GM21526 (cell line): ENCODE data around the gene PLPPR3.

Experiments
- ATAC-seq: cut with Tn5 transposase; IDR thresholded peaks from one replicate; pipeline ENCODE4 v1.9.1; 2021; ENCODE audit warnings: moderate library complexity; ENCODE audit not compliant: unreplicated experiment, low FRiP score

The PLPPR3 gene

DNA sequence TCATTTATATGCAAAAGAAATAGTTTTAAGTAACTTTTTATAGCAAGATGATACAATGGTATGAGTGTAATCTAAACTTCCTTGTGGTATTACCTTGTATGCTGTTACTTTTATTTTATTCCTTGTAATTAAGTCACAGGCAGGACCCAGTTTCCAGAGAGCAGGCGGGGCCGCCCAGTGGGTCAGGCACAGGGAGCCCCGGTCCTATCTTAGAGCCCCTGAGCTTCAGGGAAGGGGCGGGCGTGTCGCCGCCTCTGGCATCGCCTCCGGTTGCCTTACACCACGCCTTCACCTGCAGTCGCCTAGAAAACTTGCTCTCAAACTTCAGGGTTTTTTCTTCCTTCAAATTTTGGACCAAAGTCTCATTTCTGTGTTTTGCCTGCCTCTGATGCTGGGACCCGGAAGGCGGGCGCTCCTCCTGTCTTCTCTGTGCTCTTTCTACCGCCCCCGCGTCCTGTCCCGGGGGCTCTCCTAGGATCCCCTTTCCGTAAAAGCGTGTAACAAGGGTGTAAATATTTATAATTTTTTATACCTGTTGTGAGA, 10.2 kb downstream of the PLPPR3 start:
- no peak for ATAC-seq

DNA sequence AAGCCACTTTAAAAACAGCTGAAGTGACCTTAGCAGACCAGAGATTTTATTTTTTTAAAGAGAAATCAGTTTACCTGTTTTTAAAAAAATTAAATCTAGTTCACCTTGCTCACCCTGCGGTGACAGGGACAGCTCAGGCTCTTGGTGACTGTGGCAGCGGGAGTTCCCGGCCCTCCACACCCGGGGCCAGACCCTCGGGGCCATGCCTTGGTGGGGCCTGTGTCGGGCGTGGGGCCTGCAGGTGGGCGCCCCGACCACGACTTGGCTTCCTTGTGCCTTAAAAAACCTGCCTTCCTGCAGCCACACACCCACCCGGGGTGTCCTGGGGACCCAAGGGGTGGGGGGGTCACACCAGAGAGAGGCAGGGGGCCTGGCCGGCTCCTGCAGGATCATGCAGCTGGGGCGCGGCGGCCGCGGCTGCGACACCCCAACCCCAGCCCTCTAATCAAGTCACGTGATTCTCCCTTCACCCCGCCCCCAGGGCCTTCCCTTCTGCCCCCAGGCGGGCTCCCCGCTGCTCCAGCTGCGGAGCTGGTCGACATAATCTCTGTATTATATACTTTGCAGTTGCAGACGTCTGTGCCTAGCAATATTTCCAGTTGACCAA, 10.8 kb downstream of the PLPPR3 start:
- ATAC-seq: no peak

DNA sequence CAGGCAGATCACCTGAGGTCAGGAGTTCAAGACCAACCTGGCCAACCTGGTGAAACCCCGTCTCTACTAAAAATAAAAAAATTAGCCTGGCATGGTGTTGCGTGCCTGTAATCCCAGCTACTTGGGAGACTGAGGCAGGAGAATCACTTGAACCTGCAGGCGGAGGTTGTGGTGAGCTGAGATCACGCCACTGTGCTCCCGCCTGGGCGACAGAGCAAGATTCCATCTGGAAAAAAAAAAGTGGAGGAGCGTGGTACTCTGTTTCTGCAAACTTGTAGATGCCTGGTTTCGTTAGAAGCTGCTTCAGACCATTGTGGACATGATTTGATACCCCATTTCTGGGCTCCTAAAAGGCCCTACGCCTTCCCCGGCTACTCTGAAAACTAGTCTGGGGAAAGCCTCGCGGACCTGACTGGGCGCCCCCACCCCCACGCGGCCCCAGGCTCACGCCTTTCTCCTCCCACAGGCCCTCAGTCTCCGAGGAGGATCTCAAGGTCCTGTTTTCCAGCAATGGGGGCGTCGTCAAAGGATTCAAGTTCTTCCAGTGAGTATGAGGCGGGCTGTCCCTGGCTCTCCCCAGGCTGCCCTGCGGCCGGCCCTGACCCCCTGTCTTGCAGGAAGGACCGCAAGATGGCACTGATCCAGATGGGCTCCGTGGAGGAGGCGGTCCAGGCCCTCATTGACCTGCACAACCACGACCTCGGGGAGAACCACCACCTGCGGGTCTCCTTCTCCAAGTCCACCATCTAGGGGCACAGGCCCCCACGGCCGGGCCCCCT, 11.5 kb downstream of the PLPPR3 start:
- ATAC-seq: no peak

DNA sequence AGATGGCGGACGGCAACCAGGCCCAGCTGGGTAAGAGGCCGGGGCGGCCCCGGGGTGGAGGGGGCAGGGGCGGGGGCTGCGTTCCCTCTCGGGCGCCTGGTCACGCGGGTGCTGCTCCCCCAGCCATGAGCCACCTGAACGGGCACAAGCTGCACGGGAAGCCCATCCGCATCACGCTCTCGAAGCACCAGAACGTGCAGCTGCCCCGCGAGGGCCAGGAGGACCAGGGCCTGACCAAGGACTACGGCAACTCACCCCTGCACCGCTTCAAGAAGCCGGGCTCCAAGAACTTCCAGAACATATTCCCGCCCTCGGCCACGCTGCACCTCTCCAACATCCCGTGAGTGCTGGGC, 13.4 kb downstream of the PLPPR3 start:
- no peak for ATAC-seq

DNA sequence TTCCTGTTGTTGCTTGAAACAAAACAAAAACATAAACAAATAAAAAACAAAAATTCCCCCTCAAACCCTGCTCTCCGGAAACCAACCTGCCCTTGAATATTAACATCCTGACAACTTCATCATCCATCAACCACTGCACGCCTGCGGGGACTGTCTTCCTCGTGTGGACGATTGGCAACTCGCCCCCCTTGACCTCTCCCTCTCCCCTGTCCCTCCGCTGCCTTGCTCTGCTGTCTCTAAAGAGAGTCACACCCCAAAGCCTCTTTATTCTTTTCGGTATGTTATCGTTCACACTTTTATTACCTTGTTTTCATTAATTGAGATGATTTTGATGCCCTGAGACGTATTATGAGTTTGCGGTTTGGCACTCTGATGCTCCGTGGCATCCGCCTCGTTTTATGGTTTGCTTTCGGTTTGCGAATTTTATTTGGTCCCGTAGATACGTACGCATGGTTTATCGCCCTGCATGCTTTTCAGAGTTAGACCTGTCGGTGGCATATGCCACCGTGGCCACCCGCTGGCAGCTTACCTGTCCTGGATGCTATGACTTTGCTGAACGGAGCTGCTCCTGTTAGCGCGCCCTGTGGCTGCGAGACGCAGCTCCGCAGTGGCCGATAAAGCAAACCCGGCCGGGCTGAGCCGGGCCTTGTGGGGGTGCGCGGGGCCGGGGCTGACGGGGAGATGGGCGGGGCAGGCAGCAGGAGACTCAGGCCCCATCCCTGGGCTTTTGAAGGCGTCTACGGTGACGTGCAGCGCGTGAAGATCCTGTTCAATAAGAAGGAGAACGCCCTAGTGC, 13.9 kb downstream of the PLPPR3 start:
- ATAC-seq: no peak

DNA sequence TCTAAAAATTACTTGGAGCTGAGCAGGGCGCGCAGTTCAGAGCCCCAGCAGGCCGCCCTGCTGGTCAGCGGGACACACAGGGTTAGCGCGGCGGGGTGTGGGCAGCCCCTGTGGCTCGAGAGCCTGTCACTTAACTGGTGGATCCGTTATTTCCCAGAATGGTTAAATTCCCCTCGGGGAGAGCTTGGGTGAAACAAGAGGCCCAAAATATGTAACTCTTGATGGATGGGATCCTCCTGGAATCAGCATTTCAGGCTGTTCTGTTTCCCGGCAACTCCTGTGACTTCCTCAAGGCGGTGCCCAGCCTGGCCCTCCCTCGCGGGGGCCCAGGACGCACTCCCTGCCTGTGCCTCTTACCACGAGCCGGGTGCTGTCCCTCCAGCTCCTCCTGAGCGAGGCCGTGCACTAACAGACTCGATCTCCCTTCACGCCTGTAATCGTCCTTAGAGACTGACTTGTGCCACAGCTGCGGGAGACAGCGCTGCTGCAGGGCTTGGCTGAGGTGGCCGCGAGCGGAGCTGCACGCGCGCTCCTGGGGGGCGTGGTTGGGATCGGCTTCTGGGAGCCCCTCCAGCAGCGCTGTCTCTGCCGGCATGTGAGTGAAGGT, 14.8 kb downstream of the PLPPR3 start:
- no peak for ATAC-seq

DNA sequence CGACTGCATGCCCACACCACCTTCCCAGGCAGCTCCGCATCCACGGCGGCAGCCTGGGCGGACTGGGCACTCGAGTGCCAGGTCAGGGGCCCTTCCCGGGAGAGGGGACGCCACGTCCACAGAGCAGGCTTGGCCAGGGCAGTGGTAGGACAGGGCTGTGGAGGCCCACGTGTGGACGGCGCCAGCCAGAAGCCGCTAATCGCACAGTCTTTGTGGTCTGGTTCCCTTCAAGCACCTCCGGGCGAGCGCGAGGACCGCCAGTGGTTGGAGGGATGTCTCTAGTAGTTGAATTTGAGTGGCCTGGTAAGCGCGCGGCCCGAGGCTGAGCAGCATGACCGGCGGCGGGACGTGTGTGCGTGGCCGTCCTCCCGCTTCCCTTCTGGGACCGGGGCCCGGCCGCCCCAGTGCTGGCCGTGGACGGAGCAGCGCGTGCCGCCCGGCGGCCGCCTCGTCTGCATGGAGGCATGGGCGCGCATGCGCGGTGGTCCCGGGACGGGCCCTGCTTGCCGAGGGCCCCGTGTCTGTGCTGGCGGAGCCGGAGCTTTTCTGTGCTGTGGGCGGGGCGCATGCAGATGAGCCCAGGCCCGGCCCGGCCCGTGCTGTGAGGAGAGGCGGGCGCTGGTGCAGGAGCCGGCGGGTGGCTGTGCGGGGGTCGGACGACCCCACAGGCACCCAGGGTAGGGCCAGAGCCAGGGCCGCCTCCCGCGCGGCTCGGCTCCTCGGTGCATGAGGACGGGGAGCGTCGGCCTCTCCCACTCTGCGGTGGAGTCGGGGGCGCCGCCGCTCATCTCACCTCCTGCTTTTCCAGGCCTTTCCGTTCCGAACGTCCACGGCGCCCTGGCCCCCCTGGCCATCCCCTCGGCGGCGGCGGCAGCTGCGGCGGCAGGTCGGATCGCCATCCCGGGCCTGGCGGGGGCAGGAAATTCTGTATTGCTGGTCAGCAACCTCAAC, 15.9 kb downstream of the PLPPR3 start:
- no peak for ATAC-seq

DNA sequence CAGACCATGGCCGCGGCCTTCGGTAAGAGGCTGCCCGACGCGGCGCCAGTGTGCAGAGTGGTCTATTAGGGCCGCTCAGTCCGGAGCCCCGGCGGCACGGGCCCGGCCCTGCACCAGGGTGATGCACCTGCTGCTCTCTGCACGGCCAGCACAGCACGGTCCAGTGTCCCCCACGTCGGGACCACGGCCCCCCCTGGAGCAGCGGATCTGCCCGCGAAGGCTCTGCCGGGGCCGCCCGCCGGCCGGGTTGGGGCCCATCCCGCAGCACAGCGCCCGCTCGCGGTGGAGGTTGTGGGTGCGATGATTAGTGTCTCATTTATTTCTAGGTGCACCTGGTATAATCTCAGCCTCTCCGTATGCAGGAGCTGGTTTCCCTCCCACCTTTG, 16.6 kb downstream of the PLPPR3 start:
- ATAC-seq: no peak

DNA sequence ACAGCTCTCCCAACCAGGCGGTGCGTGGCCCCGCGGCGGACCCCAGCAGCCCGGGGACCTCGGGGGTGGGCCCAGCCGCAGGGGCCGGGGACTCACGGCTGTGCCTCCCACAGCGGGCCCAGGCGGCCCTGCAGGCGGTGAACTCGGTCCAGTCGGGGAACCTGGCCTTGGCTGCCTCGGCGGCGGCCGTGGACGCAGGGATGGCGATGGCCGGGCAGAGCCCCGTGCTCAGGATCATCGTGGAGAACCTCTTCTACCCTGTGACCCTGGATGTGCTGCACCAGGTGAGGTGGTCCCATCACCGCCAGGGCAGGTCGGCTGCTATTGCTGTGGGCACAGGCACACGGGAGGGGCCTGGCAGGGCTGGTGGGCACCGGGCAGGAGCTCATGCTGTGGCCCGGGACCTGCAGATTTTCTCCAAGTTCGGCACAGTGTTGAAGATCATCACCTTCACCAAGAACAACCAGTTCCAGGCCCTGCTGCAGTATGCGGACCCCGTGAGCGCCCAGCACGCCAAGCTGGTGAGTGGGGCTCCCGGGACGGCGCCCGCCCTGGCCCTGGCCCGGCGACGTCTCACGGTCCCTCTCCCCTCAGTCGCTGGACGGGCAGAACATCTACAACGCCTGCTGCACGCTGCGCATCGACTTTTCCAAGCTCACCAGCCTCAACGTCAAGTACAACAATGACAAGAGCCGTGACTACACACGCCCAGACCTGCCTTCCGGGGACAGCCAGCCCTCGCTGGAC, 17.2 kb downstream of the PLPPR3 start:
- no peak for ATAC-seq

DNA sequence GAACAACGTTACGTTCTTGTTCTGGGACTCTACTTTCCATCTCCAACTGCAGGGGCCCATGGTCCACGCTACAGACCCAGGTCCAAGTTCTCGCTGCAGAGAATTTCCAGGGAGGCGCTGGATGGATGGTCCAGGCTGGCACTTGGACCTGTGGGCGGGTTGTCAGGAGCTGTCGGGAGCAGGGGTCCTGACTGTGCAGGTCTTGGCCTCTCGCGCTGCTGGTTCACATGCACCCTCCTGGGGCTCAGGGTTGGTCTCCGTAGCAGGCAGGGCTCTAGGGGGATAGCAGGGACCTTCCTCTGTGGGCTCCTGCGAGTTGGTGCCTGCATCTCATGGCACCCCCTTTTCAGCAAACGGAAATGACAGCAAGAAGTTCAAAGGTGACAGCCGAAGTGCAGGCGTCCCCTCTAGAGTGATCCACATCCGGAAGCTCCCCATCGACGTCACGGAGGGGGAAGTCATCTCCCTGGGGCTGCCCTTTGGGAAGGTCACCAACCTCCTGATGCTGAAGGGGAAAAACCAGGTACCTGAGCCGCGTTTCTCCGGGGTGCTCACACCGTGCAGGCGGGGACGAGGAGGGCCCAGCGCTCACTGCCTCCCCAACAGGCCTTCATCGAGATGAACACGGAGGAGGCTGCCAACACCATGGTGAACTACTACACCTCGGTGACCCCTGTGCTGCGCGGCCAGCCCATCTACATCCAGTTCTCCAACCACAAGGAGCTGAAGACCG, 17.9 kb downstream of the PLPPR3 start:
- ATAC-seq: no peak

DNA sequence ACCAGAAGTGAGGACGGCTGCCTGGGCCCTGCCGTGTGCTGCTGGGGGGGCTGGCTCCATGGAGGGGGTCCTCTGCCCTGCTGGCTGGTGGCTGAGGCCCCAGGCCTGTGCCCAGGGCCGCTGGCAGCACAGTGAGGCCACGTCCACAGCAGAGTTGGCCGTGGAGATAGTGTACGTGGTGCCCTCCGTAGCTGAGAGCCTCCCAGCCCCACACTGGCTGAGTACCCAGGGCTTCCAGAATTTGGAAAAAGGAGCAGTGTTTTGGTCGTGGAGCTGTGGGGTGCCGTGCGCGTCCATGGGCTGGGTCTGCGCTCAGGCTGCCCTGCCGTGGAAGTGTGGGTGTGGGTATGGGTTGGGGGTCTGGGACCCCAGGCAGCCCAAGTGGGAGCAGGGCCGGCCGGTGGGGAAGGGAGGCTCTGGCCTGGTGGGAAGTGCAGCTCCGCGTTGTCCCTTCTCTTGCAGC, 18.6 kb downstream of the PLPPR3 start:
- ATAC-seq: no peak

DNA sequence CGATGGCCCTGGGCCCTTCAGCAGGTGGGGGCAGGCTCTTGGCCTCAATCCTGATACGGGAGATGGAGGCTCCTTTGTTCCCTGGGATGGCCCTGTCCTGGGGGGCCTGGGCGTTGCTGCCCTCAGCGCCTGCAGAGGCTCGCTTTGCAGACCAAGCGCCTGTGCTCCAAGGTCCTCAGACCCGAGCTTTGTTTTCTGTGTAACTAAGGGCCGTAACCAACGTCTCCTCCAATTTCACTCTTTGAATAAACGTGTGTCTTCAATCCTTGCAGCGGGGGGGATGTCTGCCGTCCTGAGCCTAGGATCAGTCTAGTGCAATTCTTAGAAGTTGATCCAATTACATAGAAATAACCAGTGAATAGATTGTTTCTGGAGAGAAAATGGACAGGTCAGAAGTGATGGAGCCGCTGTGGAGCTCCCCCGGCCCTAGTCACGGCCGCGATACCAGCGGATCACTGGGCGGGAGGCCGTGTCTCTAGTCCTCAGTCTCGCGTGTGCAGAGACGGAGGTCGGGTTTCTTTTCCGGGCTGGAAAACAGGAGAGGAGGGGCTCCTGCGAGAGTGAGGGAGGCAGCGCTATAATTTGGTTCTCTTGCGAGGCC, 19.2 kb downstream of the PLPPR3 start:
- ATAC-seq: no peak

DNA sequence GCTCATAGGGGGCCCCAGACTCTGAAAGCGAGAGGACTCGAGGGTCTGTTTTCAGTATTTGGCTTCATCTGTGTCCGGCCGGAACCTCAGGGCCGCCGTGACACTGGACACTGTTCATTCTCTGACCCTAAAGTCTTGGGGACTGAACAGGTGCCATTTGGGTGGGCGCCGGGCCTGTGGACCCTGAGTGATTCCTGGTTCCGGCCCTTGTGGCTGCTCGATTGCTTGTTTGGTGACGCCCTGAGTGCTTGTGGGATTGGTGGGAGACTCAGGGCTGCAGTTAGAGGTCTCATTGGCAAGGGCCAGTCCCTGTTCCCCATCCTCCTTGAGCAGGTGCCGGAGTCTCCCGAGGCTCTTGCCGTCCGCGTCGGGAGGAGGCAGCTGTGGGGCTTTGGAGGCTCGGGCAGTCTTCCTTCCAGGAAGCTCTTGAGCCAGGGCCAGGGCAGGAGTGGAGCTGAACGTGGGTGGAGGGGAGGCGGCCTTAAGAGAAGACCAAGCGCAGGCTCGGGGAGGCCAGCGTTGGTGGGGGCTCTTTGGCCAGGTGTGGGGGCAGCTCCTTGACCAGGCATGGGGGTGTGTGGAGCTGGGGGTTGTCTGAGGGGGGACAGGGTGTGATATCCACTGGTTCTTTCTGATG, 19.8 kb downstream of the PLPPR3 start:
- ATAC-seq: no peak

DNA sequence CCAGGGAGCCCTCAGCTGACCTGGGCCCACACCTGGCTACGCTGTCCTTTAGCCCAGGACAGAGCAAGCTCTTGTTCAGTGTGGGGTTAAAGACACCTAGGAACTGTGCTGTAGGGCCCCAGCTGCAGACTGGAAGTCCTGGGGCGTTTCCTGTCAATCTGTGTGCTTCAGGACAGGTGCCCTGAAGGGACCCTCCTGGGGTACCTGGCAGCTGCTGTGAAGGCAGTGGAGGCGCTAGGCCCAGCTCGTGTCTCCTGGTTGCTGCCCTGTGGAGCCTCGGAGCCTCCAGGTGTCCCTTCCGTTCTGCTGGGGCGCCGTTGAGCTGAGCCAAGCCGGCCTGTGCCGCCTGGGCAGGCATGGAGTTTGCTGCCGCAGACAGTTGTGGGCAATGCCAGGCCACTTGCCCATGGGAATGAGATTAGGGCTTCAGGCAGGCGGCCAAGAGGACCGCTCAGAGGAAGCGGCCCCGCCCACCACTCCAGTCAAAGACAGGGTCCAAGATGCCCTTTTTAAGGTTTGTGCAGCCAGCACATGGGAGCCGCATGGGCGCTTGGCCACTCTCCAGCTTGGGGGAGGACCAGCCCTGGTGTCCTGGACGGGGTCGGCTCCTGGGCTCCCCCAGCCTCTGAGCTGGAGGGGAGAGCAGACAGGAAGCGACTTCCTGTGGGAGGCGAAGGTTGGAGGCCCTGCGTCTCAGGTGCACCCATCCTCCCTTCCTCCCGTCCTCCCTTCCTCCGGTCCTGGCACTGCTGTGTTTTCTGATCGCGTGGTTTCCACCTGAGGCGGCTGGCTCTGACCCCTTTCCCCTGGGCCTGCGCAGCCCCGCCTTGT, 20.5 kb downstream of the PLPPR3 start:
- no peak for ATAC-seq

DNA sequence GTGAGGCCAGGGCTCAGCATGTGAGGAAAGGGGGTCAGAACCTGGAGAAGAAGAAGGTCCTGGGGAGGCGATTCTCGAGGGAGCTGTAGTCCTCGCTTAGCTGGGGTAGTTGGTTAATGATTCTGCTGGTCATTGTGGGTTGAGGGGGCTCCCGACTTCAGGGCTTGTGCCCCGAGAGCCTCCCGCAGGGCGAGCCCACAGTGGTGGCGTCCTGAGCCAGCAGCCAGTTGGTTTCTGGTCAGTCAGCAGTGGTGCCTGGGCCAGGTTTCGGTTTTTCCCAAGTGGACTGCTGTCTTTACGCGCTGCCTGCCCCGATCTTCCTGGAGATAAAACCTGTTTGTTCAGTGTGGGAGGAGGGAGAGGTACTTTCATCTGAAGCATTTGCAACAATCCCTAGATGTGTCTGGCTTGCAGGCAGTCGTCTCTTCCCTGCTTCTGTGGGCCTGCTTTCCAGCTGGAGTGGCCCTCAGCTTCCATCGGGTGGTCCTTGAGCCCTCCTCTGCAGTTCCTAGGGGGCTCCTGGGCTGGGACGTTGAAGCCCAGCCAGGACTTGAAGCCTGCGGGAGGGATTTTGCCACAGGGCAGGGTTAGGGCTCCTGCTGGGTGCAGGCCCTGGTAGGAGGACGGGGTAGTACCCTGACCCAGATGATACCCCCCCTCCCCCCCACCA, 21.3 kb downstream of the PLPPR3 start:
- no peak for ATAC-seq
